Ishikawa (cell line): Measurements from ENCODE around the gene RNLS.

ENCODE experiments used
- EGR1 ChIP-seq: IDR thresholded peaks from 2 replicates; pipeline ENCODE4 v1.6.1; 2012
- EP300 ChIP-seq: IDR thresholded peaks from 2 replicates; pipeline ENCODE4 v1.6.1; 2012; ENCODE audit warnings: borderline replicate concordance
- REST ChIP-seq: IDR thresholded peaks from 2 replicates; pipeline ENCODE4 v1.6.1; 2012; ENCODE audit warnings: low read depth, mild to moderate bottlenecking

- TF ChIP-seq EP300, result no peak
- no peak for TF ChIP-seq EGR1
- TF ChIP-seq REST, result no peak
Measured at GRCh38 chr10:88592381-88592780, 9.3 kb upstream of the RNLS start.
